SW480 (cell line): ENCODE measurements around the gene HNF4A.

Experiments
- DNase-seq: peaks from one replicate; pipeline ENCODE4 v3.0.0-alpha.2; 2016; ENCODE audit warnings: low spot score

HNF4A gene

DNA sequence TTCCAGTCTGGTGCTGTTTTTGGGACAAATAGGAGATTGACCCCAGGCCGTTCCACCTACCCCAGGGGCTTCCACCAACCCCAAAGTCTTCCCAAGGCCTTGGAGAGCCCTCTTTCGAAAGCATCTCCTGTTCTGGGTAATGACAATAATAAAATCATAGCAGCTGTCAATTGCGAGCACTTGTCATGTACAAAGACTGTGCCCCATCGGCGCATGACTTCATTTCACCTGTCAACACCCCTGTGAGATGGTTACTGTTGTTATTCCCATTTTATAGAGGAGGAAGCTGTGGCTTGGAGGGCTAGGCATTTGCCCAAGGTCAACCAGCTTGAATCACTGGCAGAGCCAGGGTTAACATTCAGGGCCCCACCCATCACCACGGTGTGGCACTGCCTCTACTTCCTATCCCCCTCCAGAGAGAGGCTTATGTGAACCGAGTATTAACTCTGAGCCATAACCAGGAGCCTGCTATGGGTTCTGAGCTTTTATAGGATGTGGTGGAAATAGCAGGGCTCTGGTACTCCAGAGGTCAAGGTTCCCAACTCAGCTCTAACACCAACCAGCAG is 51.2 kb downstream of the HNF4A start:
- peak; percentile 41 for DNase-seq

DNA sequence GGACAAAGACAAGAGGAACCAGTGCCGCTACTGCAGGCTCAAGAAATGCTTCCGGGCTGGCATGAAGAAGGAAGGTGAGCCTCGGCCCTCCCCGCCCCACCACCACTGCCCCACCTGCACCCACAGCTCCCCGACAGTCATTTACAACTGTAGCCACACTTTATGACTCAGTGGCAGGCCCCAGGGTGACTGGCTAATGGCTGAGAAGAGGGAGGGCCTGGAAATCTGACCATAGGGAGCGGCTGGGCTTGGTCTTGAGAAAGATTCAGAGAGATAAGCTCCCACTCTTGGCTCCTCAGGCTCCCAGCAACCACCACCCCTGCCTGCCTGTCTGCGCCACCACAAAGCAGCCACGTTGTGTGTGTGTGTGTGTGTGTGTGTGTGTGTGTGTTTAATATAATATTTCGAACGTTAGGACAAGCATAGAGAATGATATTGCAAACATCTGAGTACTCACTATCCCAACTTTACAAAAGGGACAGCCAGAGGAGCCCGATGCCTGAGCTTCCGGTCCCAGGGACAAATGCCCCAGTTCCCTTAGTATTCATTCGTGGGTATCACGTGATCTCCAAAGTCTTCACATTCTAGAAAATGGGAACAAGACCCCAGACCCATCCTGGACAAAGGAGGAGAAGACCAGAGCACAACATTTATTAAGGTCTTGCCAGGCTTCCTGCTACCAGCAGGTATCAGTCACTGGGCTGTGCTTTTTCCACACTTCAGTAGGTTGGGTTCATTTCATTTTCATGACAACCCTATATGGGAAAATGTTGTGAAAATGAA is 52.1 kb downstream of the HNF4A start:
- DNase-seq, result peak; percentile 95

DNA sequence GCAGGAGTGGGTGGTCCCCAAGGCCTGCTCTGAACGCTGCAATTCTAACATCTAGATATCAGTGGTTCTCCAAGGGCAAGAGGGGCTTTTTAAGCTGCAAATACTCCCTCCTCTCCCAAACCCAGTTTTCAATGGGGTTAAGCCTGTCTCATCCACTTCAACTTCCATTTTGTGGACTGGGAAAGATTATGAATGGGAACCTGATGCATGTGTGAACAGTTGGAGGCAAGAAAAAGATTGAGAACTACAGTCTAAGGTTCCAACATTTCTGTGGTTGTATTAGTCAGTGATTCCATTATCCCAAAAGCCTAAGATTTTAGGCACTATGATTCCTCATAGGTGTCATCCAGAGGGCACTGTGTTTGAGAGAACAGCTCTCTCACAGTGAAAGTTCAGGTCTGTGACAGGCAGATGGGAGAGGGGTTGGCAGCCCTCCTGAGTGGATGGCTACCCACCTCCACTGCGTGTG is 53.7 kb downstream of the HNF4A start:
- DNase-seq, result no peak

DNA sequence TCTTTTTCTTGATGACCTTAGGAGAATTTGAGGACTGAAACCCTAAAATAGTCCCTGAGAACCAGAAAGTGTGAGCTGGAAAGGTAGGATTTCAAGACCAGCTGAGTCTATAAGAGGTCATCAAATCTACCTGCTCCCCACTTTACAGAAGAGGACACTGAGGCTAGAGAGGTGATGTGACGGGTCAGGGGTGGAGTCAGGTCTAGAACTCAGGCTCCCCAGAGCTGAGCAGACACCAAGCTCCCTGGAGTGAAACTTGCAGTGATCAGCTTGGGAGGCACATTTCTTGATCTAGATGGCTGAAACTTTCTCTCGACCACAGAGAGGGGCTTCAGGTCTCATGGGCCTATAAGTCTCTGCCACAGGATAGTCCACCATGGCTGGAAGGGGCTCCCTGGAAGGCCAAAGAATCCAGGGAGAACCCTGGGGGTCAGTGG is 55.1 kb downstream of the HNF4A start:
- no peak for DNase-seq

DNA sequence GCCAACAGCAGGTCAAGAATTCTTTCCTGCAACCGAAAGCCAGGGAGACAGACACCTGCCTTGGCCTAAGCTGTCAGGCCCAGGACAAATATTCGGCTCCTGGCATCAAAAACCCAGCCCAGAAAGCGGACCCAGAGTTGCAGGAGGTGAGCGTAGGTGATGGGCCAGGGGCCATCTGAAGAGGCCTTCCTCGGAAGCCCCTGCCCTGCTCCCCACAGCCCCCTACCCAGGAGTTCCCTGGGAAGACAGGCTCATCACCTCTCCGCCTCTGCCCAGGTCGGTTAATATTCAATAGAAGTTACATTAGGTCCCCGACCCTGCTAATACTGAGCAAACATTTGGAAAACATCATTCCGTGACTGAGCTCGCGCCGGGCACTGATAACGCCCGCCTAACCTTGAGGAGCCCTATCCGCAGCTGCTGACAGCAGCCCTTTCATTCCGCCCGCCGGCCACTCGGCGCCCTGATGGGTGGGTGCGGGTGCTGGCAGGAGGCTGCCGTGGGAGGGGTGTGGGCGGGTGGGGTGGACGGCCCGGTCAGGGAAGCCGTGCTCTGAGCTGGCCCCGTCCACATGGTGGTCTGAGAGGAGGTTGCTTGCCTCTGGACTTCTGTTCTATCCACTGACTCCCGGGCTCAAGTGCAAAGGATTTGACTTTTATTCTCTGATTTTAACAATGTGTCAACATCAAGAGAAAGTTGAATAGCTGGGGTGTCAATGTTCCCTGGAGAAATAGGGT is 55.7 kb downstream of the HNF4A start:
- no peak for DNase-seq

DNA sequence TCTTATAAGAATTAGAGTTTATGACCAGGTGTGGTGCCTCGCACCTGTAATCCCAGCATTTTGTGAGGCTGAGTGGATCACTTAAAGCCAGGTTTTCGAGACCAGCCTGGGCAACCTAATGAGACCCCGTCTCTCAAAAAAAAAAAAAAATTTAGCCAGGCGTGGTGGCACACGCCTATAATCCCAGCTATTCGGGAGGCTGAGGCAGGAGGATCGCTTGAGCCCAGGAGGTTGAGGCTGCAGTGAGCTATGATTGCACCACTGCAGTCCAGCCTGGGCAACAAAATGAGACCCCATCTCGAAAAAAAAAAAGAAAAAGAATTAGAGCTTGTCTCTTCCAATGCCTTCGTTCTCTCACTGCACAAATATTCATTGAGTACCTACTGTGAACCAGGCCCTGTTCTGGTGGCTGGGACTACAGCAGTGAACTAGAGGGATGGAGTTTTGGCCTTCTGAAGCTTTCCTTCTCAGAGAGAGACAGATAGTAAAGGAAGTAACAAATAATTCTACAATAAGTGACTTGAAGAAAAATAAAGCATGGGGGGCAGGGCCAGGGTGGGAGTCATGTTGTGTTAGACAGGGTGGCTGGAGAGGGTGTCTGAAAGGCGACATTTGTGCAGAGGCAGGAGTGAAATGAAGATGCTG is 56.4 kb downstream of the HNF4A start:
- no peak for DNase-seq

DNA sequence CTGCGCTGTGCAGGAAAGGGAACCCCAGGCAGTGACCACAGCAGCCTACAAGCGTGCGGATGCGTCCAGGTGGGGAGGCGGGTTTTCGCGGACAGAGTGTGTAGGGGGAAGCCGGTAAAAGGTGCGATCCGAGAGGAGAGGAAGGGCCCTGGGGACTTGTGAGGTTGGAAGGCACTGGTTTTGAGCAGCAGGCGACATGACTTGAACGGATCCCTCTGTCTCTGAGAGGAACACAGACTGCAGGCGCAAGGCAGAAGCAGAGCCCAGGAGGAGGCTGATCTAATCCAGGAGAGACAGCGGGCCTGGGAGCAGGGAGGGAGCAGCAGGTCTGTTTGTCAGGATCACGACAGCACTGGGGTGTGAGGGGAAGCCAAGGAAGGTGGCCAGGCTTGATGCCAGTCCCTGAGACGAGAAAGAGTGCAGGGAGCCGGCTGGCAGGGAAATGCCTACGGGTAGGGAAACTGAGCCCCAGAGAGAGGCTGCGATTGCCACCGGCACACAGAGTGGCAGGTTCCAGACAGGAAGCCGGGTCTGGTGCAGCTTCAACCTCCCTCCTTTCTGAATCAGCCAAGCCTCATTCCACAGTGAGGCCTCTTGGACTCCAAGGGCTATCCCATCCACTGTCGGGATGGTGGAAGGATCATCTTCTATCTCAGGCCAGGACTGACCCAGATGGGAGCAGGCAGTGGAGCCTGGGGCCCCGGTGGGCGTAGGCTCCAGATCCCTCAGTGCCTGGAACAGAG is 57.1 kb downstream of the HNF4A start:
- no peak for DNase-seq

DNA sequence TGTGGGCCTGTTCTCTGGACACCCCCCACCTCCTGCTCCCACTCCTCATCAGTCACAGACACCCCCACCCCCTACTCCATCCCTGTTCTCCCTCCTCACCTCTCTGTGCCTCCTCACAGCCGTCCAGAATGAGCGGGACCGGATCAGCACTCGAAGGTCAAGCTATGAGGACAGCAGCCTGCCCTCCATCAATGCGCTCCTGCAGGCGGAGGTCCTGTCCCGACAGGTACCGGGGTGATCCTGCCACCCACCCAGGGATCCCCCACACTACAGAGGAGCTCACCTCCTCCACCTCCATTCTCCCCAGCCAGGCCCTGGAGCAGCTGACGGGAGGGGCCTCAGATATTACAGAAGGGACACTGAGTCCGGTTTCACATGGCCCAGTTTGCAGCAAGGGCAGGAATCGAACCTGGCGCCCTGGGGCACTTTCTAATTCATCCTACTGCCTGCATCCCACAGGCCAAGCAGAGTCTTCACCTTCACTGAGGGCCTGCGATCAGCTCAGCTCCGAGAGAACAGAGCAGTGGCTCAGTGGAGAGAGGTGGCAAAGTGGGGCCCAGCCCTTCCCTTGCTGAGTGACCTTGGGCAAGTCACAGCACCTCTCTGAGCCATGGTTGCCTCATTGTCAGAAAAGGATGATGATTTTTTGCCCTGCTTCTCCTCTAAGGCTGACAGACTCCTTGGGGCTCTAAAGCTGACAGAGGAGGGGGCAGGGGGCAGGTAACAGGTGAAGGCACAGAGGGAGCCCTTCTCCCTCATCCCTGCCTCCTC is 58.3 kb downstream of the HNF4A start:
- DNase-seq, result no peak

DNA sequence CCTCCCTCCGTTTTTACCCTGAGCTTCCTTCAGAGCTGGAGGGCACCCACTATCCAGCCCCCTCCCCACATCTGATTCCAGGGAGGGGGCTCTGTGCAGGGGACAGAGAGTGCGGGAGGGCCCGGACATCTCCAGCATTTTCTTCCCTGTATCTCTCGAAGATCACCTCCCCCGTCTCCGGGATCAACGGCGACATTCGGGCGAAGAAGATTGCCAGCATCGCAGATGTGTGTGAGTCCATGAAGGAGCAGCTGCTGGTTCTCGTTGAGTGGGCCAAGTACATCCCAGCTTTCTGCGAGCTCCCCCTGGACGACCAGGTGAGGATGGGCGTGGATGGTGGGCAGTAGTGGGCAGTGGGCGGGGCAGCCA is 58.8 kb downstream of the HNF4A start:
- DNase-seq, result no peak

DNA sequence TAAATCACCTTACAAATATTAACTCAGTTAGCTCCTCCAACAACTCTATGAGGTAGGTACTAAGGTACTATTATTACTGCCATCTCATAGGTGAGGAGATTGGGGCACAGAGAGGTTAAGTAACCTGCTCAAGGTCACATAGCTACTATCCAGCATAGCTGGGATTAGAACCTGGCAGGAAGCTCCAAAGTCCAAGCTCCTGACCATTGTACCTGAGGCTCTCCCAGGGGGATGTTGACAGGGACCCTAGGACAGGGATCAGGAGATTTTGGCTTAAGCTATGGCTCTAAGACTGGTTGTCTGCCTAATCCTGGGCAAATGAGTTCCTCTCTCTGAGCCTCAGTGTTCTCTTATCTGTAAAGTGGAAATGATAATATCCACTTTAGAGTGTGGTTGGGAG is 59.3 kb downstream of the HNF4A start:
- DNase-seq, result no peak

DNA sequence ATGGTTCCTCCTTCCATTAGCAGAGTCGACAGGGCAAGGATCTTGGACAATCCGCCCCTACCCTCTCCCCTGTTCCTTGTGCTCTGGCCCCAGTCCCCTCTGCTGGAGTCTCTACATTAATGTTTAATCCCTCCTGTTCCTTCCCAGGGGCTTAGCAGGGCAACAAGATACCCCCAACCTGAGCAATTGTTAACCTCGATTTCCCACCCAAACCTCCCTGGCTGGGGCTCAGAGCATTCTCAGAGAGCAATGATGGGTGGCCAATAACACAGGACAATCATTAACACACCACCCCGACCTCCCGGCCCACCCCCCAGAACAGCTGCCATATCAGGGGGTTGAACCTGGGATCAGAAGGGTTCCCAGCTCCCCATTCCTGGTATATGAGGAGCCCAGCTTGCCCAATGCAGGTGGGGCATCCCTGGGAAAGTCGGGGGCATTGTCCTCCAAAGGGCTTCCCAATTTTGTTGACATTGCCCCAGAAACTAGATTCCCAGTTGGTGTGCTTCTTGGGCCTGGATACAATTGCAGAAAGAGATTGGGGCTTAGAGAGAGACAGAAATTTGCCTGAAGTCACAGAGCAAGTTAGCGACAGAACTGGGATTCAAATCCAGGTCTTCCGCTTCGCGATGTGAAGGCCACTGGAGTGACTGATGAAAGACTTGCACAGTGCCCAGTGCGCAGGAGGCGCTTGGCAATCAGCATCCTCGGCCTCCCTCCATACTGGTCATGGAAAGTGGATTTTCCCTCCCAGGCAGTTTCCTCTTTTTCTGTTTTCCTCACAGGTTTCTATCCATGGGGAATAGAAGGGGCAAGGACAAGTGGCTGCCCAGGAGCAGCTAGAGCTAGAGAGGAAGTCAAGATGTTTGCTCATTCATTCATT is 60.6 kb downstream of the HNF4A start:
- no peak for DNase-seq

DNA sequence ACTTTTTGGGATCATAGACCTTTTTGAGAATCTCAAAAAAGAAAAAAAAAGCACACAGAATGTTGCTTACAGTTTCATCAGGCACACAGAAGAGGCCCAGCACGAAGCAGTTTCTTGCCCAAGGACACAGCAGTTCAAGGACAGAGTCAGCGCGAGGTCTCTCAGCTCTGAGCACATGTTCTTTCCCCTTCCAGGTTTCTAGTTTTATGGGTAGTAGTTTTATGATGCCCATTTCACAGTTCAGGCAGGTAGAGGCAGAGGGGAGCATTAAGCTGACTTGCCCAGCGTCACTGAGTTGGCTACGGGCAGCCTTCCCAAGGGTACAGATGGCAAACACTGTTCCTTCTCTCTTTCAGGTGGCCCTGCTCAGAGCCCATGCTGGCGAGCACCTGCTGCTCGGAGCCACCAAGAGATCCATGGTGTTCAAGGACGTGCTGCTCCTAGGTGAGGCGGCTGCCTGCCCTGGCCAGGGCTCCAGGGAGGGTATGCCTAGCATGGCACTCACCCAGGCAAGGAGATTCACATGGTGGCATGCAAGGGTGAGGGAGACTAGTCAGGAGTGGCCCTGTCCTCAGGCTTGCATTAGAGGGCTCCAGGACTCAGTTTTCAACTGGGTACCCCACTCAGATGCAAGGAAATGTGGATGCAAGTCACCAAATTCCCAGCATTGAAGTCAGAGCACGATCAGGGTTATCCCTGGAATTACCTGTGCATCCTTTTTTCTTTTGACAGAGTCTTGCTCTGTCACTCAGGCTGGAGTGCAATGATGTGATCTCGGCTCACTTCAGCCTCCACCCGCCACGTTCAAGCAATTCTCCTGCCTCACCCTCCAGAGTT is 62.8 kb downstream of the HNF4A start:
- no peak for DNase-seq

DNA sequence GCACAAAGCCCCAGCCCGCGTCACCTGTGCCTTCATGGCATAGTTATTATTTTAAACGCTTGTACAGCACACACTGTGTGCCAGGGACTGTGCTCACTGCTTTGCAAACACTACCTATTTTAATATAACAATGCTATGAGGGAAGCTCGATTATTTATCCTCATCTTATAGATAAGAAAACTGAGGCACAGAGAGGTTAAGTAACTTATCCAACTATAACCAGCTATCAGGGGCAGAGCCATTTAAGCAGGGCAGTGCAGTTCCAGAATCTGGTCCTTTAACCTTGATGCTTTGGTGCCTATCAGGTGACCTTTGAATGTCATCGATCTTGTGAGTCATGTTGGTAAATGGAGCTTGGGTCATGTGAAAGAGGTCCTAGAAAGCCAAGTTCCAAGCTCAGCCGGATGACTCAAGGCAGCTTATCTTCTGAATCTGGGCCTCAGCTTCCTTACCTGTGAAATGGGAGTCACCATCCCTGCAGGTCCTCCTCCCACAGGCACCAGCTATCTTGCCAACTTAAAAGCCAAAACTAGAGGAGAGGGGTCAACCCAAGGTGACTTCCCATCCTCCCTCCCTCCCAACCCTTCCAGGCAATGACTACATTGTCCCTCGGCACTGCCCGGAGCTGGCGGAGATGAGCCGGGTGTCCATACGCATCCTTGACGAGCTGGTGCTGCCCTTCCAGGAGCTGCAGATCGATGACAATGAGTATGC is 63.8 kb downstream of the HNF4A start:
- no peak for DNase-seq

DNA sequence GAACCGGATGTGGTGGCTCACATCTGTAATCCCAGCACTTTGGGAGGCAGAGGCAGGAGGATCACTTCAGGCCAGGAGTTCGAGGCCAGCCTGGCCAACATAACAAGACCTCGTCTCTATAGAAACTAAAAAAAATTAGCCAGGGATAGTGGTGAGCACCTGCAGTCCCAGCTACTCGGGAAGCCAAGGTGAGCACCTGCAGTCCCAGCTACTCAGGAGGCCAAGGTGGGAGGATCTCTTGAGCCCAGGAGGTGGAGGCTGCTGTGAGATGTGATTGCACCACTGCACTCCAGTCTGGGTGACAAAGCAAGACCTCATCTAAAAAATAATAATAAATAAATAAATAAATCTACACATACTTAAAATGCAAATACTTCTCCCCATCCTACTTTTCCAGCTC is 65.0 kb downstream of the HNF4A start:
- DNase-seq, result no peak

DNA sequence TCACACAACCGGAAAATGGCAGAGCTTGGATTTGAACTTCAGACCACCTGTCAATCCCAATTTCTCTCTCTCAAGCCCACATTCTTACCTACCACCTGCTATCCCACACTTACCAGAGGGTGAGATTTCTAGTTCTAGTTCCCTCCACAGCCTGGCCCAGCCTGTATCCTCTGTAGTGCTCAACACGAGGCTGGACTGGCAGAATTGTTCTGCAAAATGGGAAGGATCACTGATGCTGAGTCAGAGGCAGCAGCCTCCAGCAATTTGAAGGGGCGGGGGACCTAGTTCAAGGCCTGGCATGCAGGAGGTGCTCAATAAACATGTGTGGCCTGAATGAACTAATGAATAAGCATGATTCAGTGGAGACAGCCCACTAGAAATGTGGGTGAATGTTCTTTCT is 66.6 kb downstream of the HNF4A start:
- no peak for DNase-seq

DNA sequence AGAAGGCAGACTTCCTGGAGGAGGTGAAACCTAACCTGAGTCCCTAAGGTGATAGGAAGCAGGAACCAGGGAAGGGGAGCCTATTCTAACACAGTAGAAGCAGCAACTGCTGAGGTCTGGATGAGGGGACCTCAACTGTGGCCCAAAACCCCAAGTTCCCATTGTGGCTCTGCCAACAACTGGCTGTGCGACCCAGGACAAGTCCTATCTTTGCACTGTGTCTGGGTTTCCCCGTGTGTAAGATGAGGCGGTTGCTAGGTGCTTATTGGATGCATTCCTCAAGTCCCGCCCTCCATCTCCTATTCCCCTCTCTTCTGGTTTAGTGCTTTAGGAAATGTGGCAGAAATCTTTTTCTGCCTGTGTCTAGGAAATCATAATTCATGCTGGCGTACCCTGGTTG is 68.0 kb downstream of the HNF4A start:
- no peak for DNase-seq

DNA sequence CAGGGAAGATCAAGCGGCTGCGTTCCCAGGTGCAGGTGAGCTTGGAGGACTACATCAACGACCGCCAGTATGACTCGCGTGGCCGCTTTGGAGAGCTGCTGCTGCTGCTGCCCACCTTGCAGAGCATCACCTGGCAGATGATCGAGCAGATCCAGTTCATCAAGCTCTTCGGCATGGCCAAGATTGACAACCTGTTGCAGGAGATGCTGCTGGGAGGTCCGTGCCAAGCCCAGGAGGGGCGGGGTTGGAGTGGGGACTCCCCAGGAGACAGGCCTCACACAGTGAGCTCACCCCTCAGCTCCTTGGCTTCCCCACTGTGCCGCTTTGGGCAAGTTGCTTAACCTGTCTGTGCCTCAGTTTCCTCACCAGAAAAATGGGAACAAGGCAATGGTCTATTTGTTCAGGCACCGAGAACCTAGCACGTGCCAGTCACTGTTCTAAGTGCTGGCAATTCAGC is 68.6 kb downstream of the HNF4A start:
- DNase-seq, result no peak

DNA sequence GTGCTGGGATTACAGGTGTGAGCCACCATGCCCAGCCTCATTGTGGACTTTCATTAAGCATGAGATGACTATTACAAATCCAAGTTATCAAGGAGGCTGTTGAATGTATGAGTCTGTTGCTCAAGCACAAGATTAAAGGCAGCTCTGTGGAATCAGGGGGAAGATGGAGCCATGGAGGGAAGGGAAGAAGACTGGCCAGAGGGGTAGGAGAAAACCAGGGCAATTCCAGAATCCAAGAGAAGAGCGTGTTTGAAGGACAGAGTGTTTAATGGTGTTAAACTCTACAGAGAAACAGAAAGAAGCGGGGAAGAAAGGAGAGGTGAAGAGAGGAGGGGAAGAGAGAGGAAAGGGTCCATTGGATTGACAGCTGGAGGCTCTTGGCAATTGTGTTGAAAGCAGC is 70.4 kb downstream of the HNF4A start:
- no peak for DNase-seq
